Measurements from ENCODE around the gene POLE2. TPM values are rescaled to one million over a fixed set of nuclear protein-coding genes. Genes with fewer than 3 reads are reported as not detected.

The POLE2 gene
- total and polyA plus RNA-seq, 2 of the 13 experiments (the other 11 are each of a cell fraction or from before 2014, with no cell fraction given) = 16.6 to 37.0 TPM

- TF ChIP-seq ZNF512 (CRISPR knock-in tag; IDR thresholded peaks at IDR 0.05) (peak; percentile 65; the same call in 1 of the 2 replicates), ZNF891 (CRISPR knock-in tag; IDR thresholded peaks at IDR 0.05) (peak; percentile 78; the same call in 1 of the 2 replicates), CERS6 (CRISPR knock-in tag; IDR thresholded peaks at IDR 0.05) (no peak), ERF (CRISPR knock-in tag; IDR thresholded peaks at IDR 0.05) (peak; percentile 72), SETDB1 (CRISPR knock-in tag; IDR thresholded peaks at IDR 0.05; ENCODE audit: borderline replicate concordance) (0 out of 2 replicates have a peak, but pooled peaks have one; percentile 77), NFKB2 (CRISPR knock-in tag; IDR thresholded peaks at IDR 0.05; ENCODE audit: borderline replicate concordance) (peak; percentile 91; the same call in 1 of the 2 replicates), FOSL1 (CRISPR knock-in tag; IDR thresholded peaks at IDR 0.05; ENCODE audit: borderline replicate concordance) (no peak), SMARCE1 (IDR thresholded peaks at IDR 0.05; ENCODE audit: borderline replicate concordance) (no peak), ZNF614 (CRISPR knock-in tag; IDR thresholded peaks at IDR 0.05; ENCODE audit: borderline replicate concordance) (no peak; the same call in 1 of the 2 replicates), ZNF382 (CRISPR knock-in tag; IDR thresholded peaks at IDR 0.05; ENCODE audit: borderline replicate concordance) (no peak), ZFP1 (CRISPR knock-in tag; IDR thresholded peaks at IDR 0.05) (no peak), ARNTL (CRISPR knock-in tag; IDR thresholded peaks at IDR 0.05) (no peak; the same call in 1 of the 2 replicates), ZNF709 (CRISPR knock-in tag; IDR thresholded peaks at IDR 0.05) (peak; percentile 59; the same call in 1 of the 2 replicates), TARDBP (CRISPR knock-in tag; IDR thresholded peaks at IDR 0.05) (0 out of 2 replicates have a peak, but pooled peaks have one; percentile 43), AGO2 (optimal IDR thresholded peaks at IDR 0.05; ENCODE audit: low read depth, low read length) (no peak), SYNCRIP (IDR thresholded peaks at IDR 0.05; ENCODE audit: insufficient read depth, low read depth, low read length) (no peak), KAT8 (CRISPR knock-in tag; IDR thresholded peaks at IDR 0.05) (peak; percentile 50; the same call in 1 of the 2 replicates), CHCHD3 (CRISPR knock-in tag; IDR thresholded peaks at IDR 0.05) (0 out of 2 replicates have a peak, but pooled peaks have one; percentile 72), ARHGAP35 (CRISPR knock-in tag; IDR thresholded peaks at IDR 0.05; ENCODE audit: borderline replicate concordance) (peak; percentile 87; the same call in 1 of the 2 replicates), ZNF251 (CRISPR knock-in tag; IDR thresholded peaks at IDR 0.05) (no peak; the same call in 1 of the 2 replicates)
- TF ChIP-seq, protein P1, sequence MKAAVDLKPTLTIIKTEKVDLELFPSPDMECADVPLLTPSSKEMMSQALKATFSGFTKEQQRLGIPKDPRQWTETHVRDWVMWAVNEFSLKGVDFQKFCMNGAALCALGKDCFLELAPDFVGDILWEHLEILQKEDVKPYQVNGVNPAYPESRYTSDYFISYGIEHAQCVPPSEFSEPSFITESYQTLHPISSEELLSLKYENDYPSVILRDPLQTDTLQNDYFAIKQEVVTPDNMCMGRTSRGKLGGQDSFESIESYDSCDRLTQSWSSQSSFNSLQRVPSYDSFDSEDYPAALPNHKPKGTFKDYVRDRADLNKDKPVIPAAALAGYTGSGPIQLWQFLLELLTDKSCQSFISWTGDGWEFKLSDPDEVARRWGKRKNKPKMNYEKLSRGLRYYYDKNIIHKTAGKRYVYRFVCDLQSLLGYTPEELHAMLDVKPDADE (CRISPR knock-in tag; IDR thresholded peaks at IDR 0.05) = 0 out of 2 replicates have a peak, but pooled peaks have one; percentile 69
- TF ChIP-seq, protein P2, sequence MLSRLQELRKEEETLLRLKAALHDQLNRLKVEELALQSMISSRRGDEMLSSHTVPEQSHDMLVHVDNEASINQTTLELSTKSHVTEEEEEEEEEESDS (CRISPR knock-in tag; IDR thresholded peaks at IDR 0.05; ENCODE audit: borderline replicate concordance) = no peak
- TF ChIP-seq, protein P3, sequence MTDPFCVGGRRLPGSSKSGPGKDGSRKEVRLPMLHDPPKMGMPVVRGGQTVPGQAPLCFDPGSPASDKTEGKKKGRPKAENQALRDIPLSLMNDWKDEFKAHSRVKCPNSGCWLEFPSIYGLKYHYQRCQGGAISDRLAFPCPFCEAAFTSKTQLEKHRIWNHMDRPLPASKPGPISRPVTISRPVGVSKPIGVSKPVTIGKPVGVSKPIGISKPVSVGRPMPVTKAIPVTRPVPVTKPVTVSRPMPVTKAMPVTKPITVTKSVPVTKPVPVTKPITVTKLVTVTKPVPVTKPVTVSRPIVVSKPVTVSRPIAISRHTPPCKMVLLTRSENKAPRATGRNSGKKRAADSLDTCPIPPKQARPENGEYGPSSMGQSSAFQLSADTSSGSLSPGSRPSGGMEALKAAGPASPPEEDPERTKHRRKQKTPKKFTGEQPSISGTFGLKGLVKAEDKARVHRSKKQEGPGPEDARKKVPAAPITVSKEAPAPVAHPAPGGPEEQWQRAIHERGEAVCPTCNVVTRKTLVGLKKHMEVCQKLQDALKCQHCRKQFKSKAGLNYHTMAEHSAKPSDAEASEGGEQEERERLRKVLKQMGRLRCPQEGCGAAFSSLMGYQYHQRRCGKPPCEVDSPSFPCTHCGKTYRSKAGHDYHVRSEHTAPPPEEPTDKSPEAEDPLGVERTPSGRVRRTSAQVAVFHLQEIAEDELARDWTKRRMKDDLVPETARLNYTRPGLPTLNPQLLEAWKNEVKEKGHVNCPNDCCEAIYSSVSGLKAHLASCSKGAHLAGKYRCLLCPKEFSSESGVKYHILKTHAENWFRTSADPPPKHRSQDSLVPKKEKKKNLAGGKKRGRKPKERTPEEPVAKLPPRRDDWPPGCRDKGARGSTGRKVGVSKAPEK (CRISPR knock-in tag; IDR thresholded peaks at IDR 0.05; ENCODE audit: borderline replicate concordance) = no peak
These were observed at the start of gene POLE2 (continued) for GRCh38 chr14:49687942-49688700.
